Measurements from ENCODE around the gene SCYGR1. TPM values are rescaled to one million over a fixed set of nuclear protein-coding genes. Genes with fewer than 3 reads are reported as not detected.

Gene SCYGR1
- total RNA-seq, 3 donors from 2014 or later: not detected

- no peak for ATAC-seq
- DNase-seq: no peak
- H3K4me1 ChIP-seq (ENCODE audit: low read depth): no peaks in the 10 kb centered on the region
- intact Hi-C loops (cut with DNase I, micrococcal nuclease): no loop called here
- no peak for TF ChIP-seq CTCF (IDR thresholded peaks at IDR 0.05)
- peaks cover 3% of the 10 kb centered on the region for H3K36me3 ChIP-seq (ENCODE audit: low read depth)
- H3K4me3 ChIP-seq: no peak overlapping the region
- H3K9me3 ChIP-seq: no peaks in the 10 kb centered on the region
Observed at GRCh38 chr2:227360351-227360750, 27.4 kb downstream of the SCYGR1 start.

- no peak for ATAC-seq
- Histone ChIP-seq H3K36me3 (ENCODE audit: low read depth) (no peaks in the 10 kb centered on the region), H3K9me3 (no peaks in the 10 kb centered on the region), H3K4me1 (ENCODE audit: low read depth) (no peaks in the 10 kb centered on the region), H3K4me3 (no peak overlapping the region)
- no peak for TF ChIP-seq CTCF (IDR thresholded peaks at IDR 0.05)
- intact Hi-C loops (cut with DNase I, micrococcal nuclease): no loop called here
- no peak for DNase-seq
Observed at GRCh38 chr2:227351639-227352038, 36.1 kb downstream of the SCYGR1 start.

- DNase-seq (no peak), ATAC-seq (no peak)
- TF ChIP-seq CTCF (IDR thresholded peaks at IDR 0.05): no peak
- Histone ChIP-seq H3K9me3 (no peaks in the 10 kb centered on the region), H3K36me3 (ENCODE audit: low read depth) (no peaks in the 10 kb centered on the region), H3K4me1 (ENCODE audit: low read depth) (no peaks in the 10 kb centered on the region), H3K4me3 (no peak overlapping the region)
- intact Hi-C loops (cut with DNase I, micrococcal nuclease): no loop called here
Observed at GRCh38 chr2:227349989-227350612, 37.6 kb downstream of the SCYGR1 start.

- no peaks in the 10 kb centered on the region for H3K4me1 ChIP-seq (ENCODE audit: low read depth)
- DNase-seq (no peak), ATAC-seq (no peak)
- H3K9me3 ChIP-seq: no peaks in the 10 kb centered on the region
- intact Hi-C loops (cut with DNase I, micrococcal nuclease): no loop called here
- no peak for TF ChIP-seq CTCF (IDR thresholded peaks at IDR 0.05)
- H3K4me3 ChIP-seq: no peak overlapping the region
- no peaks in the 10 kb centered on the region for H3K36me3 ChIP-seq (ENCODE audit: low read depth)
Observed at GRCh38 chr2:227348324-227348723, 39.4 kb downstream of the SCYGR1 start.

- Histone ChIP-seq H3K4me3 (no peak overlapping the region), H3K36me3 (ENCODE audit: low read depth) (no peaks in the 10 kb centered on the region), H3K4me1 (ENCODE audit: low read depth) (no peaks in the 10 kb centered on the region), H3K9me3 (no peaks in the 10 kb centered on the region)
- intact Hi-C loops (cut with DNase I, micrococcal nuclease): no loop called here
- DNase-seq: no peak
- ATAC-seq: no peak
- no peak for TF ChIP-seq CTCF (IDR thresholded peaks at IDR 0.05)
Observed at GRCh38 chr2:227347117-227347516, 40.6 kb downstream of the SCYGR1 start.

- Histone ChIP-seq H3K9me3 (no peaks in the 10 kb centered on the region), H3K4me3 (no peak overlapping the region), H3K4me1 (ENCODE audit: low read depth) (no peaks in the 10 kb centered on the region), H3K36me3 (ENCODE audit: low read depth) (no peaks in the 10 kb centered on the region)
- intact Hi-C loops (cut with DNase I, micrococcal nuclease): no loop called here
- TF ChIP-seq CTCF (IDR thresholded peaks at IDR 0.05): no peak
- DNase-seq: no peak
- no peak for ATAC-seq
Observed at GRCh38 chr2:227344231-227344630, 43.5 kb downstream of the SCYGR1 start.

Data from mucosa of descending colon (tissue), 3 donors.